HepG2 (cell line): ENCODE results near the gene SMYD1. TPM values are rescaled to one million over a fixed set of nuclear protein-coding genes. Genes with fewer than 3 reads are reported as not detected.
A peak's percentile ranks its signal among the peaks of the same experiment; 100 is the strongest.

ENCODE experiments used
- NAIF1 ChIP-seq: sonication (generic); formaldehyde crosslinking; IDR thresholded peaks from 2 replicates; pipeline ENCODE4 v1.5.0; 2020; ENCODE audit warnings: mild to moderate bottlenecking, missing genetic modification reagents, borderline replicate concordance
- NFE2 ChIP-seq: sonication (generic); formaldehyde crosslinking; IDR thresholded peaks from 2 replicates; pipeline ENCODE4 v1.4.0; 2020; ENCODE audit warnings: missing genetic modification reagents
- PHF8 ChIP-seq: sonication (generic); formaldehyde crosslinking; IDR thresholded peaks from 2 replicates; pipeline ENCODE4 v1.5.0; 2020; ENCODE audit warnings: missing genetic modification reagents
- PRDM15 ChIP-seq: sonication (generic); formaldehyde crosslinking; IDR thresholded peaks from 2 replicates; pipeline ENCODE4 v1.4.0; 2020; ENCODE audit warnings: missing genetic modification reagents
- RBM22 ChIP-seq: fragments of 200-400 bp; formaldehyde crosslinking; optimal IDR thresholded peaks from 2 replicates; pipeline ENCODE3; 2017; ENCODE audit warnings: mild to moderate bottlenecking, low read length, moderate library complexity
- SNAPC2 ChIP-seq: sonication (generic); formaldehyde crosslinking; IDR thresholded peaks from 2 replicates; pipeline ENCODE4 v1.8.1; 2022; ENCODE audit warnings: mild to moderate bottlenecking, missing genetic modification reagents
- TBX2 ChIP-seq: sonication (generic); formaldehyde crosslinking; IDR thresholded peaks from 2 replicates; pipeline ENCODE4 v1.5.0; 2020; ENCODE audit warnings: missing genetic modification reagents, mild to moderate bottlenecking, borderline replicate concordance
- ZBTB49 ChIP-seq: sonication (generic); formaldehyde crosslinking; IDR thresholded peaks from 2 replicates; pipeline ENCODE4 v1.4.0; 2020; ENCODE audit warnings: missing genetic modification reagents, borderline replicate concordance
- ZFP91 ChIP-seq: sonication (generic); formaldehyde crosslinking; IDR thresholded peaks from 2 replicates; pipeline ENCODE4 v1.9.0; 2022; ENCODE audit warnings: missing genetic modification reagents, mild to moderate bottlenecking, borderline replicate concordance
- ZMYM2 ChIP-seq: sonication (generic); formaldehyde crosslinking; IDR thresholded peaks from 2 replicates; pipeline ENCODE4 v1.8.0; 2022; ENCODE audit warnings: mild to moderate bottlenecking, missing genetic modification reagents
- ZNF142 ChIP-seq: sonication (generic); formaldehyde crosslinking; IDR thresholded peaks from 2 replicates; pipeline ENCODE4 v1.4.0; 2020; ENCODE audit warnings: missing genetic modification reagents
- ZNF614 ChIP-seq: IDR thresholded peaks from 2 replicates; pipeline ENCODE4 v1.6.1; 2018; ENCODE audit warnings: missing biosample characterization, missing genetic modification reagents, inconsistent platforms, borderline replicate concordance
- ZNF703 ChIP-seq: sonication (generic); formaldehyde crosslinking; IDR thresholded peaks from 2 replicates; pipeline ENCODE4 v1.5.1; 2020; ENCODE audit warnings: missing genetic modification reagents, mild to moderate bottlenecking, moderate library complexity, borderline replicate concordance
- ZNF709 ChIP-seq: sonication (generic); formaldehyde crosslinking; IDR thresholded peaks from 2 replicates; pipeline ENCODE4 v1.5.0; 2020; ENCODE audit warnings: mild to moderate bottlenecking, missing genetic modification reagents
- polyA plus RNA-seq, 8 experiments: library from polyadenylated mRNA; depleted of rRNA in 3 of 8; stranded (reverse) in 7 of 8; unstranded in 1 of 8; fragments of >200 nt; fragmentation: Illumina TruSeq in 4 of 8; extraction: Trizol in 4 of 8; gene quantifications; 2 replicates each; pipeline versions ENCODE4 v1.2.1 to v1.2.3, GENCODE V29; 2011 to 2016; ENCODE audit warnings: low read depth in 4 of 8, missing spikeins in 1 of 8, mixed read lengths in 1 of 8; ENCODE audit not compliant: insufficient read depth in 1 of 8
- total RNA-seq, 5 experiments: library from RNA; depleted of rRNA; stranded (reverse); fragments of >200 nt; fragmentation: Illumina TruSeq; extraction: Trizol; gene quantifications; 2 replicates each; pipeline ENCODE4 v1.2.3, GENCODE V29; 2016; ENCODE audit warnings: low read depth in 1 of 5

The SMYD1 gene
- total and polyA plus RNA-seq, 2 of the 13 experiments (the other 11 are each of a cell fraction or from before 2014, with no cell fraction given) = not detected

- no peak for TF ChIP-seq NAIF1 (CRISPR knock-in tag)
- no peak for TF ChIP-seq ZNF703 (CRISPR knock-in tag)
- no peak for TF ChIP-seq ZMYM2 (CRISPR knock-in tag)
- peak; percentile 61; the same call in 1 of the 2 replicates for TF ChIP-seq ZFP91
- 0 out of 2 replicates have a peak, but pooled peaks have one; percentile 19 for TF ChIP-seq ZBTB49 (CRISPR knock-in tag)
- peak; percentile 52; the same call in 1 of the 2 replicates for TF ChIP-seq ZNF142 (CRISPR knock-in tag)
- TF ChIP-seq ZNF709 (CRISPR knock-in tag) = peak; percentile 76; the same call in 1 of the 2 replicates
- TF ChIP-seq RBM22 = peak; percentile 100
- peak; percentile 19; the same call in 1 of the 2 replicates for TF ChIP-seq PHF8 (CRISPR knock-in tag)
- peak; percentile 20; the same call in 1 of the 2 replicates for TF ChIP-seq ZNF614 (CRISPR knock-in tag)
- TF ChIP-seq PRDM15 (CRISPR knock-in tag) = 0 out of 2 replicates have a peak, but pooled peaks have one; percentile 49
- 0 out of 2 replicates have a peak, but pooled peaks have one; percentile 53 for TF ChIP-seq SNAPC2 (CRISPR knock-in tag)
- TF ChIP-seq NFE2 = no peak
- 0 out of 2 replicates have a peak, but pooled peaks have one; percentile 31 for TF ChIP-seq TBX2 (CRISPR knock-in tag)
Measured at GRCh38 chr2:88122141-88122884, 54.7 kb downstream of the SMYD1 start (continued).
